Stomach (tissue), 4 donors: ENCODE data around the gene SMIM24.

Experiments used
- CTCF ChIP-seq, 7 experiments: fragments of 450-650 bp in 4 of 7; fragments of 200-600 bp in 3 of 7; sonication (generic) in 3 of 7; IDR thresholded peaks; one replicate each; pipeline ENCODE4 v1.5.1; 2016 to 2019; ENCODE audit warnings: antibody characterized with exemption in 7 of 7, control low read depth in 2 of 7, mild to moderate bottlenecking in 1 of 7
- POLR2A ChIP-seq, 4 donors: fragments of 450-650 bp; IDR thresholded peaks; one replicate each; pipeline ENCODE4 v1.6.1; 2016; ENCODE audit warnings: antibody characterized with exemption in 4 of 4, control low read depth in 2 of 4, mild to moderate bottlenecking in 1 of 4, moderate library complexity in 1 of 4
- POLR2AphosphoS5 ChIP-seq, 3 donors: sonication (generic); formaldehyde crosslinking; IDR thresholded peaks; one replicate each; pipeline ENCODE4 v1.6.1; 2016; ENCODE audit warnings: antibody characterized with exemption in 3 of 3

- no peak for TF ChIP-seq POLR2A (IDR thresholded peaks at IDR 0.05)
- peak in 3 of 7 experiments; percentile 31 to 44 (median 39) for TF ChIP-seq CTCF (IDR thresholded peaks at IDR 0.05)
- no peak for TF ChIP-seq POLR2AphosphoS5 (IDR thresholded peaks at IDR 0.05)
Observed at GRCh38 chr19:3440082-3440481, 40.2 kb downstream of the SMIM24 start.
